HG02642 (cell line): ENCODE measurements around the gene FCGBP.
"Not testable (repeated sequence)": the region's sequence is repeated elsewhere in the genome, so short reads cannot be mapped to it uniquely, and the experiment has no call there.

Experiments
- ATAC-seq: cut with Tn5 transposase; IDR thresholded peaks from one replicate; pipeline ENCODE4 v1.9.1; 2021; ENCODE audit warnings: mild to moderate bottlenecking; ENCODE audit not compliant: unreplicated experiment, poor library complexity

Gene FCGBP

DNA sequence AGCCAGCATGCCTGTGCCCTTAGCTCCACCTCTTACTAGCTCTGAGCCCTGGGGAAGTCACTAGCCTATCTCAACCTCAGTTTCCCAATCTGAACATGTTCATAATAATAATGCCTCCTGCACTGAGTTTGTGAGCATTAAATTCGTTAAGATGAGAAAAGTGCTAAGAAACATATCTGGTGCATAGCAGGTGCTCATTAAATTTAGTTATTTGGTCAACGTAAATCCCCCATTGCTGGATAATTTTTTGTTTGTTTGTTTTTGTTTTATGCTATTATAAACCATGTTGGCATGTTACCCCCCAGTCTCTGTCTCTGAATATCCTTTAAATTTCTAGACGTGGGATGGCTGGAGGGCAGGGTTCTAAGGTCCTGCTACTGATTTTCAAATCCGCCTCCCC is 10.6 kb downstream of the FCGBP start:
- ATAC-seq: no peak

GRCh38 chr19:39919976-39920375 is 14.5 kb downstream of the FCGBP start:
- ATAC-seq: no peak

DNA sequence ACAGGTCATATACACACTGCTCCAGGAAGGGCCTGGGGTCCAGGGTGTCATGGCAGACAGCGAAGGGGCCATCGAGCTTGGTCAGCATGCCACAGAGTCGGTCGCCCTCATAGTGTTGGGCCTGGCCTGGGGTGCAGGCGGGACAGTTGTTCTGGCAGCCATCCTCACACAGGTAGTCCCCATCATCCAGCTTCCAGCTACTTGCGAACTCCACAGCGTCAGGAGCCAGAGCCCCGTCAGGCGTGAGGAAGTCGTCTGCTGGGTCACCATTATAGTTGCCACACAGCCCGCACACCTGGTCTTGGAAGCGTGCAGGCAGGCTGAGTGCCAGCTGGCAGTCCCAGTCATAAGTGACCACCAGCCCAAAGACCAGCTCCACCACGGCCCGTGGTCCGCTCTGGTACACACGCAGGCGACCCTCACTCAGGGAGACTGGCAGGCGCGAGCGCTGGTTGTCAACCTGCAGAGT is 16.2 kb downstream of the FCGBP start:
- ATAC-seq: no peak

DNA sequence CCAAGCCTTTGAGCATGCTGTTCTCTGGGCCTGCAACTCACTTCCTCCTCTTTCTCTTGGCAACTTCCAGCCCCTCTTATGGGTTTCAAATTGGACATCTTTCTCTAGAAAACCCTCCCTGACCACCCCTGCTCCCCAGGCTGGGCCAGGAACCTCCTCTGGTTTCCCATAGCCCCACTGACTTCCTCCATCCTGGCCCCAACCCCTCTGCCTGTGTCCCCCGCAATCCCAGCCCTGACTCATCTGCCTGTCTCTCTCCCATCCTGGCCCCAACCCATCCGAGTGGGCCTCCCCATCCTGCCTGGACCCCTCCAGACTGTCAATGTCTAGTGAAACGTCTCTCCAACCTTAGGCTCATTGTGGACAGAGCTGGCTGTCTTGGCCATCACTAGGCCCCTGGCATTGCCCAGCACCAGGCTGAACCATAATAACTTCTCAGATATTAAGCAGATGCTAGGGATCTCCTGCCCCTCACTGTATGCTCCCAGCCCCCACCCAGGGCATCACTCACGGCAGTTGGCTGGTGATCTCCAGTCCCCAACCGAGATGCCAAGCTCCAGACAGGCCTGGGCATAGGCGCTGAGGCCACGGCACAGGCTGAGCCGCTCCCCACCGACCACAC is 16.8 kb downstream of the FCGBP start:
- ATAC-seq: no peak

DNA sequence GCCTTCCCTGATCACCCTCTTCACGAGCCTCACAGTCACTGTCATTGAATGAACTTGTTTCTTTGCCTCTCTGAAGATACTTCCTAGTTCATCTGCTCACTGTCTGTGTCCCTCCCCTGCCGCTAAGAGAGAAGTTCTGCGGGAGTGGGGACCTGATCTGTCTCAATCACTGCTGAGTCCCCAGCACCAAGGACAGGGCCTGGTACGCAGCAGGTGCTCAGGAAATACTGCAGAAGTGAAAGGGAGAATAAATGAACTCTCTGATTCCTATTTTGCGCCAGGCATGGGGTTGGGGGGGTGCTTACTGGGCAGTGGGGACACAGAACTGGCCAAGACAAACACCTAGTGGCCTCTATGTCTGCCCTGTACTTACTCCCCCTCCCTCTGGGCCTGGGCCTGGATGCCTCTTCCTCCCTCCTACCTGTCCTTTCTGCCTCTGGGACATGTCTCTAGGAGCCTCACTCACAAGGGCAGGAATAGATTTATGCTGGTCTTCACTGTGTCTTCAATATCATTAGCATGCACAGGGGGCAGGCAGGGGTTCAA is 17.5 kb downstream of the FCGBP start:
- no peak for ATAC-seq

- no peak for ATAC-seq
These were observed 18.2 kb downstream of the FCGBP start for GRCh38 chr19:39916236-39916635.

GRCh38 chr19:39915848-39916215 is 18.6 kb downstream of the FCGBP start:
- ATAC-seq: no peak

- ATAC-seq: no peak
These were observed 19.2 kb downstream of the FCGBP start for GRCh38 chr19:39915101-39915847.

DNA sequence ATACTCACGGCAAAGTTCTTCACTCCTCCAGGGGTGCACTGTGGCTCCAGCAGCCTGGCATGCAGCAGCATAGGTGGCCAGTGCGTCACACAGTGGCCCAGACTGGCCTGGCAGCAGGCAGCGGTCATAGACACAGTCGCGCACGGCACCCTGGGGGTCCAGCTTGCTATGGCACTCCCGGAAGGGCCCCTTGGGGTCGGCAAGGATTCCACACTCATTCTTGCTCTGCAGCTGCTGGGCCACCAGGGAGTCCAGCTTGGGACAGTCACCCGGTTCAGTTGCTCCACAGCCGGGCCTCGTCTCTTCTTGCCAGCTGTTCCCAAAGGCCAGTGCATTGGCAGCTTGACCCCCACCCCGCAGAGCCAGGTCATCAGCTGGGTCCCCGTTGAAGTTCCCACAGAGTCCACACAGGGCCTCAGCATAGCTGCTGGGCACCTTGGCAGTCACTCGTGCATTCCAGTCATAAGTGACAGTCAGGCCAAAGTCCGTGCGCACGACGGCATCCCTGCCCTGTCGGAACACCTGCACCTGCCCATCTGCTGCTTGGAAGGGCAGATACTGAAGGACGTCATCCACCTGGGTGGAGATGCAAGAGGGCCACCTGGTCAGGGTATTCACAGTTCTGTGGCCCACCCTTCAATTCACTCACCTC is 20.6 kb downstream of the FCGBP start:
- no peak for ATAC-seq

DNA sequence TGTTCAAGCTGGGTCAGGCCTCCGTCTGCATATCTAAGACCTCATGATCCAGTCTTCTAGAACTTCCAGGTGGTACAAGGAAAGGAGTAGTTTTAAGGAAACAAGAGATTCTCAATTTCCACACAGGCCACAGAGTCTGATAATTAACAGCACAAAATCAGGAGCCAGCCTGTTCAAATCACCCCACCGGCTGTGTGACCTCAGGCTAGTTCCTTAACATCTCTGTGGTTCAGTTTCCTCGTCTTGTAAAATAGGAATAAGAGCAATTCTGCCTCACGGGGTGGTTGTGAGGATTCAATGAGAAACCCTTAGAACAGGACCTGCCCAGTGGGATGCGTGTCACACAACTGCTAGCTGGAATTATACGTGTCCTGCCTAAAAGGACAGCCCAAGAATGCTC is 25.6 kb downstream of the FCGBP start:
- ATAC-seq: no peak

GRCh38 chr19:39906820-39907611 is 27.4 kb downstream of the FCGBP start:
- ATAC-seq: no peak

GRCh38 chr19:39906283-39906682 is 28.2 kb downstream of the FCGBP start:
- ATAC-seq: no peak

DNA sequence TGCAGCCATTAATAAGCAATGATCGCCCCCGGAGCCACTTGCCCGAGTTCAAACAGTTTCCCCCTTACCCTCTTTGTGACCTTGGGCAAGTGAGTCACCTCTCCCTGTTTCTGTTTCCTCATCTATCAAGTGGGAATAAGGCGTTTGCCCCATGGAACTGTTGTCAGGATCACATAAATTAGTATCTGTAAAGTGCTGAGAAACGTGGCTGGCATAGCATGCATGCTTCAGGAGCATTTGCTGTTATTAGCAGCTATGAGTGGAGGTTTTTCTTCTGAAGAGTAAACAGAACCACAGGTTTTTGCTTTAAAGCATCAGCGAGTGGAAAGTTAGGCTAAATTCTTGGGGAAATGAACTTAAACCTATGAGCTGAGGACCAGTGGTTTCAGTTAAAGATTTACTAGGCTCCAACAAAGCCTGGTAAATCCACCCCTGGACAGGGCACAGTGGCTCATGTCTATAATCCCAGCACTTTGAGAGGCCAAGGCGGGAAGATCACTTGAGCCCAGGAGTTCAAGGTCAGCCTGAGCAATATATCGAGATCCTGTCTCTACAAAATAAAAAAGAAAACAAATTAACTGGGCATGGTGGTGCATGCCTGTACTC is 30.8 kb downstream of the FCGBP start:
- not testable (repeated sequence) for ATAC-seq

- not testable (repeated sequence) for ATAC-seq
These were observed 32.1 kb downstream of the FCGBP start for GRCh38 chr19:39902326-39902725.

- ATAC-seq: not testable (repeated sequence)
These were observed 32.8 kb downstream of the FCGBP start for GRCh38 chr19:39901681-39902080.

- not testable (repeated sequence) for ATAC-seq
These were observed 35.6 kb downstream of the FCGBP start for GRCh38 chr19:39898858-39899257.

GRCh38 chr19:39897511-39898245 is 36.8 kb downstream of the FCGBP start:
- ATAC-seq: peak; percentile 55

DNA sequence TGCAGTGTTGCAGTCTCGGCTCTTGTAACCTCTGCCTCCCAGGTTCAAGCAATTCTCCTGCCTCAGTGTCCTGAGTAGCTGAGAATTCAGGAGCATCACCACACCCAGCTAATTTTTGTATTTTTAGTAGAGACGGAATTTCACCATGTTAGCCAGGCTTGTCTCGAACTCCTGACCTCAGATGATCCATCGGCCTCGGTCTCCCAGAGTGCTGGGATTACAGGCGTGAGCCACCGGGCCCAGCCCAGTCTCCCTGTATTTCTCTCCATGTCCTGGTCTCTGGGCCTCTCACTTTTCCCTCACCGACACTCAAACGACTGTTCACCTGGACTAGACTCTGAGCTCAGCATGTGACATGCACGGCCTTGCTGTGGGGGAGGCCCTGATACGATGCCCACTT is 39.3 kb downstream of the FCGBP start:
- ATAC-seq: not testable (repeated sequence)

GRCh38 chr19:39894236-39894606 is 40.2 kb downstream of the FCGBP start:
- ATAC-seq: not testable (repeated sequence)
